B cell (primary cell): ENCODE measurements around the gene TFF2. TPM values are rescaled to one million over a fixed set of nuclear protein-coding genes. Genes with fewer than 3 reads are reported as not detected.

Experiments
- ATAC-seq: fragments of 200-7000 bp; cut with Tn5 transposase; one replicate; pipeline ENCODE4 v1.10.0; 2021; ENCODE audit warnings: low read depth, mild to moderate bottlenecking, moderate number of reproducible peaks, moderate library complexity
- CTCF ChIA-PET: fragments of 350-600 bp; sonication (Branson Sonifier 250); formaldehyde crosslinking; loops from one replicate; lab custom pipeline; 2021; ENCODE audit warnings: antibody characterized with exemption, inconsistent platforms; lab: Charles Lee
- POLR2A ChIA-PET: fragments of 350-600 bp; sonication (Branson Sonifier 250); formaldehyde crosslinking; loops from one replicate; lab custom pipeline; 2021; ENCODE audit warnings: antibody characterized with exemption; lab: Charles Lee
- DNase-seq: peaks from one replicate; pipeline ENCODE4 v3.0.0; 2013
- H2AFZ ChIP-seq: 2 replicates; pipeline ENCODE4 v1.6.1; 2012; ENCODE audit warnings: mild to moderate bottlenecking, low read depth, low read length; ENCODE audit not compliant: insufficient read depth, poor library complexity, severe bottlenecking
- H3K27ac ChIP-seq, 2 donors: 1 replicate in 1 of 2; 2 replicates in 1 of 2; pipeline ENCODE4 v1.5.1; 2012 to 2013; ENCODE audit warnings: low read length in 2 of 2, mild to moderate bottlenecking in 2 of 2, moderate library complexity in 1 of 2
- H3K27me3 ChIP-seq, 4 experiments: fragments of 200-600 bp in 1 of 4; sonication (generic) in 1 of 4; replicated peaks in 1 of 4; 1 replicate in 2 of 4; 2 replicates in 2 of 4; pipeline versions ENCODE4 v1.6.1 to v1.7.0; 2013 to 2016; ENCODE audit warnings: low read length in 3 of 4, mild to moderate bottlenecking in 2 of 4, mixed read lengths in 1 of 4, moderate library complexity in 1 of 4; ENCODE audit not compliant: insufficient read depth in 4 of 4, control insufficient read depth in 3 of 4; ENCODE audit errors: control extremely low read depth in 1 of 4
- H3K36me3 ChIP-seq, 2 experiments: replicated peaks in 1 of 2; 1 replicate in 1 of 2; 2 replicates in 1 of 2; pipeline versions ENCODE4 v1.6.1 to v1.7.1; 2013; ENCODE audit warnings: low read length in 1 of 2; ENCODE audit not compliant: insufficient read depth in 2 of 2, control insufficient read depth in 1 of 2; ENCODE audit errors: control extremely low read depth in 1 of 2, extremely low read depth in 1 of 2
- H3K4me1 ChIP-seq, 2 donors: fragments of 200-600 bp in 1 of 2; sonication (generic) in 1 of 2; 1 replicate in 1 of 2; 2 replicates in 1 of 2; pipeline versions ENCODE4 v1.5.1 to v1.6.1; 2013 to 2017; ENCODE audit warnings: low read length in 2 of 2; ENCODE audit not compliant: control insufficient read depth in 2 of 2, insufficient read depth in 2 of 2
- H3K4me2 ChIP-seq: replicated peaks from 2 replicates; pipeline ENCODE3; 2012; ENCODE audit warnings: mild to moderate bottlenecking, low read depth, low read length; ENCODE audit not compliant: poor library complexity, severe bottlenecking
- H3K4me3 ChIP-seq, 5 experiments: fragments of 200-600 bp in 1 of 5; sonication (generic) in 1 of 5; 1 replicate in 3 of 5; 2 replicates in 2 of 5; pipeline versions ENCODE4 v1.5.1 to v1.7.0; 2011 to 2016; ENCODE audit warnings: low read length in 4 of 5, mild to moderate bottlenecking in 4 of 5, low read depth in 2 of 5, control low read depth in 1 of 5, moderate library complexity in 1 of 5; ENCODE audit not compliant: insufficient read depth in 1 of 5; ENCODE audit errors: control extremely low read depth in 1 of 5, extremely low read depth in 1 of 5
- H3K79me2 ChIP-seq: fragments of 200-600 bp; sonication (generic); one replicate; pipeline ENCODE4 v1.6.0; 2016; ENCODE audit warnings: low read length; ENCODE audit not compliant: control insufficient read depth, insufficient read depth
- H3K9ac ChIP-seq: fragments of 200-600 bp; sonication (generic); 2 replicates; pipeline ENCODE4 v1.6.1; 2017; ENCODE audit warnings: mild to moderate bottlenecking, low read length, moderate library complexity
- H3K9me3 ChIP-seq, 3 donors: one replicate each; pipeline versions ENCODE4 v1.6.1 to v1.7.1; 2013; ENCODE audit warnings: low read length in 2 of 3; ENCODE audit not compliant: control insufficient read depth in 2 of 3, insufficient read depth in 1 of 3; ENCODE audit errors: control extremely low read depth in 1 of 3
- H4K20me1 ChIP-seq: 2 replicates; pipeline ENCODE4 v1.6.0; 2012; ENCODE audit warnings: mild to moderate bottlenecking, low read length; ENCODE audit not compliant: insufficient read depth, control insufficient read depth, poor library complexity, severe bottlenecking
- H3K27ac Mint-ChIP-seq: one replicate; pipeline ENCODE4 v1.8.0; 2021; ENCODE audit warnings: mixed read lengths
- H3K27me3 Mint-ChIP-seq: one replicate; pipeline ENCODE4 v1.8.0; 2021; ENCODE audit warnings: mixed read lengths
- H3K4me1 Mint-ChIP-seq: one replicate; pipeline ENCODE4 v1.8.0; 2021; ENCODE audit warnings: mixed read lengths
- H3K4me3 Mint-ChIP-seq: one replicate; pipeline ENCODE4 v1.8.0; 2021; ENCODE audit warnings: mixed read lengths
- H3K9me3 Mint-ChIP-seq: one replicate; pipeline ENCODE4 v1.8.0; 2022; ENCODE audit warnings: mixed read lengths; ENCODE audit not compliant: insufficient read depth
- EZH2 ChIP-seq: IDR thresholded peaks from 2 replicates; pipeline ENCODE4 v1.6.1; 2012; ENCODE audit warnings: borderline replicate concordance, low read depth, mild to moderate bottlenecking, moderate library complexity, low read length; ENCODE audit not compliant: insufficient read depth, poor library complexity, severe bottlenecking
- WGBS: methylation state at CpG from one replicate; pipeline ENCODE4 v1.1.5; 2013; ENCODE audit warnings: missing lambda C conversion rate; ENCODE audit not compliant: insufficient coverage; 5-methylcytosine and 5-hydroxymethylcytosine counted together
- intact Hi-C: fragments of 100-400 bp; cut with micrococcal nuclease; formaldehyde crosslinking; loops from one replicate; pipeline ENCODE4 v1.10.0; 2022
- polyA plus RNA-seq: library from polyadenylated mRNA; depleted of rRNA; stranded (reverse); fragments of >200 nt; gene quantifications from 2 replicates; pipeline ENCODE4 v1.2.3, GENCODE V29; 2012
- total RNA-seq, 2 donors: library from RNA; stranded (reverse); fragments of 120-200 nt in 1 of 2; gene quantifications; 1 replicate in 1 of 2; 2 replicates in 1 of 2; pipeline versions ENCODE4 v1.2.3 to v1.2.4, GENCODE V29; 2013 to 2022
- TF ChIP-seq, protein P1 (sequence below): fragments of 200-600 bp; IDR thresholded peaks from one replicate; pipeline ENCODE4 v1.8.0; 2022; ENCODE audit warnings: antibody characterized with exemption, mild to moderate bottlenecking

The TFF2 gene
- total and polyA plus RNA-seq, 2 donors (not counting 1 experiment from before 2014, with no cell fraction given), result not detected

DNA sequence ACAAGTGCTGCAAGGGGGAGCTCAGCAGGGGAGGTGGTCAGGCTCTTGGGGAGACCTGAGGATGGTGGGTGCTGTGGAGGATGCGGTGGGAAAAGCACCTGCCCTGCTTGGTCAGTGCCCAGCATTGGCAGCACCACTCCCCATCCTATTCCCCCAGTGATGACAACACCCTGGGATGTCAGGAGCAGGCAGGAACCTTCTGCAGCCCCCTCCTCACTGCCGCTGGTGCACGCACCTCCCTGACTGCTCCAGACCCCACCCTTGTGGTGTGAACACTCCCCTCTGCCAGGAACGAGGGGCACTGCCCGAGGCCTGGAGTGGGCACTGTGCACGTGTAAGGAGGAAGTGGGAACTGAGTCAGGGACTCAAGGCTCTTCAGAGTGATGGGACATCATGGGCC is 32.5 kb upstream of the TFF2 start:
- Histone ChIP-seq H4K20me1 (no peaks in the 10 kb centered on the region), H3K4me1 (peaks cover 21 to 33% of the 10 kb centered on the region in 2 donors), H2AFZ (no peak overlapping the region), H3K9ac (no peak overlapping the region), H3K27ac (no peak overlapping the region), H3K9me3 (peaks cover 2 to 48% (median 19%) of the 10 kb centered on the region in 3 donors), H3K4me3 (no peak overlapping the region), H3K79me2 (no peaks in the 10 kb centered on the region), H3K4me2 (no peak overlapping the region), H3K27me3 (peaks cover 0 to 3% (median 0%) of the 10 kb centered on the region in 4 experiments), H3K36me3 (no peaks in the 10 kb centered on the region)
- DNase-seq, result no peak
- no peak for TF ChIP-seq EZH2
- TF ChIP-seq, protein P1, sequence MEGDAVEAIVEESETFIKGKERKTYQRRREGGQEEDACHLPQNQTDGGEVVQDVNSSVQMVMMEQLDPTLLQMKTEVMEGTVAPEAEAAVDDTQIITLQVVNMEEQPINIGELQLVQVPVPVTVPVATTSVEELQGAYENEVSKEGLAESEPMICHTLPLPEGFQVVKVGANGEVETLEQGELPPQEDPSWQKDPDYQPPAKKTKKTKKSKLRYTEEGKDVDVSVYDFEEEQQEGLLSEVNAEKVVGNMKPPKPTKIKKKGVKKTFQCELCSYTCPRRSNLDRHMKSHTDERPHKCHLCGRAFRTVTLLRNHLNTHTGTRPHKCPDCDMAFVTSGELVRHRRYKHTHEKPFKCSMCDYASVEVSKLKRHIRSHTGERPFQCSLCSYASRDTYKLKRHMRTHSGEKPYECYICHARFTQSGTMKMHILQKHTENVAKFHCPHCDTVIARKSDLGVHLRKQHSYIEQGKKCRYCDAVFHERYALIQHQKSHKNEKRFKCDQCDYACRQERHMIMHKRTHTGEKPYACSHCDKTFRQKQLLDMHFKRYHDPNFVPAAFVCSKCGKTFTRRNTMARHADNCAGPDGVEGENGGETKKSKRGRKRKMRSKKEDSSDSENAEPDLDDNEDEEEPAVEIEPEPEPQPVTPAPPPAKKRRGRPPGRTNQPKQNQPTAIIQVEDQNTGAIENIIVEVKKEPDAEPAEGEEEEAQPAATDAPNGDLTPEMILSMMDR, result no peak
- WGBS, result 75% methylated on average over 2 of the region's 6 CpGs
- Mint-ChIP-seq H3K9me3 (peaks cover 14% of the 10 kb centered on the region), H3K27me3 (peaks cover 8% of the 10 kb centered on the region), H3K27ac (no peak overlapping the region), H3K4me3 (no peak overlapping the region), H3K4me1 (peaks cover 42% of the 10 kb centered on the region)
- CTCF ChIA-PET, result no interaction called here
- intact Hi-C loops, result no loop called here
- POLR2A ChIA-PET, result no interaction called here
- no peak for ATAC-seq

DNA sequence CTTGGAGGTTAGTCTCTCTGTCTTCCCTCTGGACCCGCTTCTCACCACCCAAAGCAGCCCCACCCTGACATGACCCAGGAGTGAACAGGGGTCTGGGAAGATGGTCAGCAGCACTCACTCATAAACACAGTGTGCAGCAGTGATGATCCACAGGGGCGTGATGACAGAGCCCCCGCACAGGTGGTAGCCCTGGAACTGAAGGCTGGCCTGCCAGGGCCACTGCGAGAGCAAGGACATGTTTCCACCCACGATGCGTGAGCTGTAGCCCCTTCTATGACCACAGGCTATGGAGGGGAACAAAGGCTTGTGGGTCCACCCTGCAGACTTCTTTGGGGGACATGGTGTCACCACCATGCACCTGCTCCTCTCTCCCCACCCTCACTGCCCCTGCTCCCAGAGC is 32.1 kb upstream of the TFF2 start:
- TF ChIP-seq, protein P1, result no peak
- TF ChIP-seq EZH2, result no peak
- H3K27ac ChIP-seq, result no peak overlapping the region
- H3K4me2 ChIP-seq, result no peak overlapping the region
- H3K79me2 ChIP-seq, result no peaks in the 10 kb centered on the region
- 92% methylated on average over 5 of the region's 6 CpGs for WGBS
- no peak overlapping the region for H2AFZ ChIP-seq
- intact Hi-C loops, result no loop called here
- POLR2A ChIA-PET, result no interaction called here
- ATAC-seq, result no peak
- peaks cover 0 to 3% (median 0%) of the 10 kb centered on the region in 4 experiments for H3K27me3 ChIP-seq
- no peak overlapping the region for H3K4me3 Mint-ChIP-seq
- H3K9me3 Mint-ChIP-seq, result peaks cover 14% of the 10 kb centered on the region
- CTCF ChIA-PET, result no interaction called here
- peaks cover 2 to 48% (median 19%) of the 10 kb centered on the region in 3 donors for H3K9me3 ChIP-seq
- H3K27ac Mint-ChIP-seq, result no peak overlapping the region
- H3K4me1 ChIP-seq, result peaks cover 21 to 33% of the 10 kb centered on the region in 2 donors
- H3K27me3 Mint-ChIP-seq, result peaks cover 5% of the 10 kb centered on the region
- H4K20me1 ChIP-seq, result no peaks in the 10 kb centered on the region
- H3K9ac ChIP-seq, result no peak overlapping the region
- H3K36me3 ChIP-seq, result no peaks in the 10 kb centered on the region
- no peak overlapping the region for H3K4me3 ChIP-seq
- peaks cover 42% of the 10 kb centered on the region for H3K4me1 Mint-ChIP-seq
- no peak for DNase-seq
